HepG2 (cell line): ENCODE measurements around the gene NDUFA13. TPM values are rescaled to one million over a fixed set of nuclear protein-coding genes. Genes with fewer than 3 reads are reported as not detected.
A peak's percentile ranks its signal among the peaks of the same experiment; 100 is the strongest.

Experiments used
- ATAC-seq: fragments of 200-7000 bp; cut with Tn5 transposase; 3 replicates; pipeline ENCODE4 v1.9.1; 2020; ENCODE audit warnings: mild to moderate bottlenecking, moderate library complexity
- BruUV-seq: library from RNA; stranded (reverse); fragments of 400-500 nt; replicated peaks from 2 replicates; lab custom pipeline; 2021; lab: Mats Ljungman, UMichigan
- CTCF ChIA-PET: fragments of 300-600 bp; formaldehyde crosslinking; extraction: SDS; loops from one replicate; lab custom pipeline; 2021; ENCODE audit warnings: low total read pairs, inconsistent platforms, low intra/inter-chr PET ratio; lab: Yijun Ruan, JAX
- POLR2A ChIA-PET: fragments of 350-600 bp; sonication (Branson Sonifier 250); formaldehyde crosslinking; loops from one replicate; lab custom pipeline; 2020; ENCODE audit warnings: antibody characterized with exemption, inconsistent platforms; lab: Yijun Ruan, JAX
- DNase-seq: peaks from one replicate; pipeline ENCODE4 v3.0.0-alpha.2; 2015; ENCODE audit warnings: low spot score
- FAIRE-seq: peaks from 3 replicates; lab custom pipeline; 2011; peaks lifted over from hg19 to GRCh38; lab: Jason Lieb, UNC
- H2AFZ ChIP-seq: one replicate; pipeline ENCODE4 v1.6.1; 2011; ENCODE audit warnings: low read length, inconsistent platforms
- H3K27ac ChIP-seq: fragments of 300-600 bp; 3 replicates; pipeline ENCODE4 v1.8.0; 2011; ENCODE audit warnings: mixed run types, mild to moderate bottlenecking, mixed read lengths, low read length, inconsistent platforms; ENCODE audit not compliant: insufficient read depth; ENCODE audit errors: extremely low read length
- H3K27me3 ChIP-seq, 2 experiments: fragments of 200-600 bp in 1 of 2; 2 replicates in 1 of 2; 3 replicates in 1 of 2; pipeline versions ENCODE4 v1.6.0 to v1.8.0; 2011; ENCODE audit warnings: low read length in 2 of 2, mild to moderate bottlenecking in 2 of 2, moderate library complexity in 2 of 2, inconsistent platforms in 1 of 2; ENCODE audit not compliant: insufficient read depth in 2 of 2, control insufficient read depth in 1 of 2
- H3K36me3 ChIP-seq, 2 experiments: fragments of 200-600 bp in 1 of 2; replicated peaks in 1 of 2; 2 replicates in 1 of 2; 3 replicates in 1 of 2; pipeline versions ENCODE4 v1.5.1 to v1.8.0; 2011; ENCODE audit warnings: low read length in 2 of 2, inconsistent platforms in 1 of 2; ENCODE audit not compliant: insufficient read depth in 2 of 2, control insufficient read depth in 1 of 2
- H3K4me1 ChIP-seq: 2 replicates; pipeline ENCODE4 v1.5.1; 2012; ENCODE audit warnings: low read length, inconsistent platforms; ENCODE audit not compliant: insufficient read depth
- H3K4me2 ChIP-seq: 2 replicates; pipeline ENCODE4 v1.6.0; 2011; ENCODE audit warnings: low read depth, low read length, inconsistent platforms
- H3K4me3 ChIP-seq, 3 experiments: fragments of 200-600 bp in 1 of 3; sonication (generic), shearing (Covaris generic) in 1 of 3; replicated peaks in 1 of 3; 2 replicates each; pipeline ENCODE4 v1.5.1; 2011 to 2016; ENCODE audit warnings: low read length in 3 of 3, inconsistent platforms in 2 of 3, low read depth in 2 of 3, mild to moderate bottlenecking in 2 of 3, control low read depth in 1 of 3, mixed read lengths in 1 of 3; ENCODE audit not compliant: insufficient read depth in 1 of 3
- H3K79me2 ChIP-seq: one replicate; pipeline ENCODE4 v1.6.1; 2011; ENCODE audit warnings: low read length, inconsistent platforms; ENCODE audit not compliant: insufficient read depth
- H3K9ac ChIP-seq: 2 replicates; pipeline ENCODE4 v1.6.0; 2011; ENCODE audit warnings: mild to moderate bottlenecking, low read depth, low read length, inconsistent platforms; ENCODE audit not compliant: insufficient read depth
- H3K9me3 ChIP-seq: 2 replicates; pipeline ENCODE4 v1.5.1; 2012; ENCODE audit warnings: mild to moderate bottlenecking, low read length
- H4K20me1 ChIP-seq: 2 replicates; pipeline ENCODE4 v1.6.0; 2011; ENCODE audit warnings: inconsistent platforms, mild to moderate bottlenecking, low read length, moderate library complexity; ENCODE audit not compliant: insufficient read depth
- AGO2 ChIP-seq: fragments of 200-400 bp; formaldehyde crosslinking; optimal IDR thresholded peaks from 2 replicates; pipeline ENCODE3; 2017; ENCODE audit warnings: mild to moderate bottlenecking, low read depth, low read length, moderate library complexity
- MED8 ChIP-seq: sonication (generic); formaldehyde crosslinking; IDR thresholded peaks from 2 replicates; pipeline ENCODE4 v1.8.1; 2023; ENCODE audit warnings: mild to moderate bottlenecking, missing genetic modification reagents; ENCODE audit not compliant: insufficient replicate concordance
- NFKBIZ ChIP-seq: IDR thresholded peaks from 2 replicates; pipeline ENCODE4 v1.6.1; 2018; ENCODE audit warnings: missing genetic modification reagents, missing compliant biosample characterization
- RBAK ChIP-seq: sonication (generic); formaldehyde crosslinking; IDR thresholded peaks from 2 replicates; pipeline ENCODE4 v1.5.1; 2020; ENCODE audit warnings: mild to moderate bottlenecking, missing genetic modification reagents
- RBFOX2 ChIP-seq: fragments of 200-400 bp; formaldehyde crosslinking; IDR thresholded peaks from 2 replicates; pipeline ENCODE4 v1.6.1; 2017; ENCODE audit warnings: low read depth, mild to moderate bottlenecking, low read length
- ZMYM3 ChIP-seq: sonication (generic); formaldehyde crosslinking; IDR thresholded peaks from 2 replicates; pipeline ENCODE4 v1.5.1; 2020; ENCODE audit warnings: mild to moderate bottlenecking, missing genetic modification reagents
- ZNF607 ChIP-seq: sonication (generic); formaldehyde crosslinking; IDR thresholded peaks from 2 replicates; pipeline ENCODE4 v1.5.1; 2020; ENCODE audit warnings: missing genetic modification reagents, mild to moderate bottlenecking, borderline replicate concordance
- ZNF724P ChIP-seq: sonication (generic); formaldehyde crosslinking; IDR thresholded peaks from 2 replicates; pipeline ENCODE4 v1.8.0; 2022; ENCODE audit warnings: missing genetic modification reagents, borderline replicate concordance
- WGBS: methylation state at CpG from one replicate; pipeline ENCODE4 v1.1.6; 2017; ENCODE audit warnings: low lambda C conversion rate; 5-methylcytosine and 5-hydroxymethylcytosine counted together
- in situ Hi-C: cut with HindIII; loops from 2 replicates; pipeline ENCODE4 v1.10.0; 2017; ENCODE audit warnings: low pct_unique_long_range_greater_than_20kb; ENCODE audit not compliant: extremely low pct_ligation_motif_present
- intact Hi-C: fragments of 100-400 bp; cut with micrococcal nuclease; formaldehyde crosslinking; loops from one replicate; pipeline ENCODE4 v1.10.0; 2022; ENCODE audit not compliant: unreplicated experiment
- polyA plus RNA-seq, 8 experiments: library from polyadenylated mRNA; depleted of rRNA in 3 of 8; stranded (reverse) in 7 of 8; unstranded in 1 of 8; fragments of >200 nt; fragmentation: Illumina TruSeq in 4 of 8; extraction: Trizol in 4 of 8; gene quantifications; 2 replicates each; pipeline versions ENCODE4 v1.2.1 to v1.2.3, GENCODE V29; 2011 to 2016; ENCODE audit warnings: low read depth in 4 of 8, missing spikeins in 1 of 8, mixed read lengths in 1 of 8; ENCODE audit not compliant: insufficient read depth in 1 of 8
- total RNA-seq, 5 experiments: library from RNA; depleted of rRNA; stranded (reverse); fragments of >200 nt; fragmentation: Illumina TruSeq; extraction: Trizol; gene quantifications; 2 replicates each; pipeline ENCODE4 v1.2.3, GENCODE V29; 2016; ENCODE audit warnings: low read depth in 1 of 5

The NDUFA13 gene
- total and polyA plus RNA-seq, 2 of the 13 experiments (the other 11 are each of a cell fraction or from before 2014, with no cell fraction given): 337 to 366 TPM

DNA sequence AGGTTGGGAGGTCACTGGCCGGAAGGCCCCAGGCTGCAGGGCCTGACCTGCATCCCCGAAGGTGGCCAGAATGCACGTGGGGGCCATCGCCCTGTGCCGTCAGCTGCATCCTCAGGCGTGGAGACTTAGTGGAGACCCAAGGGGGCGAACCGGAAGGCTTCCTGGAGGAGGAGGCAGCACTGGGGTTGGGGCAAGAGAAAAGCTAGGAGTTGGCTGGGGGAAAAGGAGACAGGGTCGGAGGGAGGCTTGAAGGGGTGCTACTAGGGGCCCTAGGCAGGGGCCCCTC, 11.3 kb downstream of the NDUFA13 start:
- BruUV-seq: no TSS peak
- in situ Hi-C loops (loop anchor here (25.0 kb wide), 1 partner anchor 435 kb away; no protein-coding TSS in a partner anchor), intact Hi-C loops (no loop called here)
- WGBS: 99% methylated on average over 8 of the region's 9 CpGs
- Histone ChIP-seq H3K9me3 (no peaks in the 10 kb centered on the region), H4K20me1 (peaks cover 11% of the 10 kb centered on the region), H3K79me2 (peaks cover 6% of the 10 kb centered on the region), H3K4me3 (no peak overlapping the region), H3K36me3 (peaks cover 6 to 24% of the 10 kb centered on the region in 2 experiments; a peak in 3 of 5 replicates), H3K9ac (no peak overlapping the region), H3K4me2 (no peak overlapping the region), H3K4me1 (peaks cover under 1% of the 10 kb centered on the region; the same call in 1 of the 2 replicates), H3K27me3 (no peaks in the 10 kb centered on the region), H3K27ac (no peak overlapping the region), H2AFZ (no peak overlapping the region)
- no peak for ATAC-seq
- no peak for DNase-seq
- CTCF ChIA-PET: no interaction called here
- no peak for FAIRE-seq
- POLR2A ChIA-PET: no interaction called here
- no peak for TF ChIP-seq RBAK
- no peak for TF ChIP-seq NFKBIZ (CRISPR knock-in tag)
- 0 out of 2 replicates have a peak, but pooled peaks have one; percentile 40 for TF ChIP-seq RBFOX2
- TF ChIP-seq ZNF607 (CRISPR knock-in tag): no peak
- TF ChIP-seq ZMYM3 (CRISPR knock-in tag): no peak

- no peak for DNase-seq
- no peak for FAIRE-seq
- Histone ChIP-seq H3K9me3 (no peaks in the 10 kb centered on the region), H3K27me3 (no peaks in the 10 kb centered on the region), H3K4me2 (no peak overlapping the region), H4K20me1 (peaks cover 7% of the 10 kb centered on the region), H3K9ac (no peak overlapping the region), H3K79me2 (peaks cover 3% of the 10 kb centered on the region), H3K4me3 (no peak overlapping the region), H3K36me3 (peaks cover 6 to 24% of the 10 kb centered on the region in 2 experiments; a peak in 3 of 5 replicates), H3K27ac (no peak overlapping the region), H3K4me1 (peaks cover 4% of the 10 kb centered on the region; the same call in 1 of the 2 replicates), H2AFZ (no peak overlapping the region)
- ChIA-PET CTCF (no interaction called here), POLR2A (no interaction called here)
- in situ Hi-C loops (loop anchor here (25.0 kb wide), 1 partner anchor 434 kb away; no protein-coding TSS in a partner anchor), intact Hi-C loops (no loop called here)
- ATAC-seq: no peak
- no TSS peak for BruUV-seq
- 98% methylated on average over 17 of the region's 27 CpGs for WGBS
- peak; percentile 51 for TF ChIP-seq AGO2
- TF ChIP-seq ZNF724P (CRISPR knock-in tag): no peak
- 0 out of 2 replicates have a peak, but pooled peaks have one; percentile 35 for TF ChIP-seq RBFOX2
- TF ChIP-seq MED8: no peak
Observed at GRCh38 chr19:19527674-19528625, 11.9 kb downstream of the NDUFA13 start.
